Measurements from ENCODE around the gene DUOXA1. TPM values are rescaled to one million over a fixed set of nuclear protein-coding genes. Genes with fewer than 3 reads are reported as not detected.
A peak's percentile ranks its signal among the peaks of the same experiment; 100 is the strongest.

The DUOXA1 gene
- total and polyA plus RNA-seq, 2 experiments from 2014 or later = not detected

DNA sequence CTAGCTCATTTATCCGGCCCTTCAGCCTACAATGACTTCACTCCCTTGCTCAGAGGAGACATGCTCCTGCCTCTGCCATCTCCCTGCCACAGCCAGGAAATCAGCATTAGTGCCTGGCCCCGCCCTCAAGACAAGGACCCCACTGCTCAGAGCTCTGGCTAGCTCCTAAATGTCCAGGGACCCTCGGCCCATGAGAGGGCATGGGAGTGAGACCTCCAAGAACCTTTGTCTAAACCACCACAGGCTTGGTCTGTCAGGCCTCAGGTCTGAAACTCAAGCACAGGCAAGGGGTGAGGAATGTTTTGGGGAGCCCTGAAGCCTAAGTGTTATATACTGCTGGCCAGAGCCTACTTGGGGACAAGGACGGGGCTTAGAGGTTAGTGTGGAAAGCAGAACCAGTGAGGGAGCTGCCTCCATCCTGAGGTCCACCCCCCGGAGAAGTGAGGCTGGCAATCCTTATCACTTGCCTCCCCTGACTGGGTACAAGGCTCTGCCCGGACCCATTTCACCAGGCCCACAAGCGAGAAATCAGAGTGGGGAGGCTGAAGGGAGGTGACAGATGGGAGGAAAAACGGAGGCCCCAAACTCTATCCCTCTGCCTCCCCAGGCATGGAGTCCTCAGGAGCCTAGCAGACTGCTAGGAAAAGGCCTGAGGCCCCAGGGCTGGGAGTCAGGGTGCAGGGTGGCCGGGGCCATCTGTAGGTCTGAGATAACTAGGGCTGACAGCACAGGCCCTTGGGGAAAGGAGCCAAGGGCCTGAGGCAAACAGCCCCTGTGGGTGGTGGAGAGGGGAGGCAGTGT, 39.3 kb upstream of the DUOXA1 start:
- Histone ChIP-seq H4K20me1 (replicated peaks; ENCODE audit: insufficient read depth) (no peaks in the 10 kb centered on the region), H3K27ac (ENCODE audit: low read depth) (0 out of 2 replicates have a peak overlapping the region, but pooled peaks have one; percentile 81), H3K27me3 (ENCODE audit: insufficient read depth) (no peaks in the 10 kb centered on the region), H3K4me1 (ENCODE audit: insufficient read depth) (peaks cover 31% of the 10 kb centered on the region), H3K4me2 (peak overlapping the region; percentile 71), H3K36me3 (ENCODE audit: insufficient read depth) (no peaks in the 10 kb centered on the region), H2AFZ (no peak overlapping the region), H3K4me3 (no peak overlapping the region; the same call in 1 of the 2 replicates), H3K9me2 (ENCODE audit: insufficient read depth) (no peaks in the 10 kb centered on the region), H3K79me2 (replicated peaks; ENCODE audit: insufficient read depth) (no peaks in the 10 kb centered on the region), H3F3A (replicated peaks; ENCODE audit: low read depth) (no peaks in the 10 kb centered on the region; the same call in 1 of the 2 replicates)
- Mint-ChIP-seq H3K27ac (no peak overlapping the region), H3K4me3 (no peak overlapping the region), H3K36me3 (ENCODE audit: low read depth) (peaks cover 19% of the 10 kb centered on the region), H3K27me3 (ENCODE audit: insufficient read depth, low read depth, poor library complexity) (peaks cover 11% of the 10 kb centered on the region), H3K4me1 (peaks cover 39% of the 10 kb centered on the region), H3K9me3 (no peaks in the 10 kb centered on the region; the same call in 2 of the 3 replicates)
- DNase-seq (ENCODE audit: low spot score) (no peak), ATAC-seq (no peak)
- TF ChIP-seq POLR2AphosphoS5 (IDR thresholded peaks at IDR 0.05; ENCODE audit: low read depth) (no peak), CREB1 (CRISPR knock-in tag; IDR thresholded peaks at IDR 0.05; ENCODE audit: low read depth) (no peak), NANOG (IDR thresholded peaks at IDR 0.05; ENCODE audit: borderline replicate concordance) (no peak), ZNF114 (CRISPR knock-in tag; IDR thresholded peaks at IDR 0.05) (no peak), JUNB (IDR thresholded peaks at IDR 0.05; ENCODE audit: unreplicated experiment) (no peak), EZH2phosphoT487 (IDR thresholded peaks at IDR 0.05; ENCODE audit: unreplicated experiment) (no peak), ZNF331 (CRISPR knock-in tag; IDR thresholded peaks at IDR 0.05; ENCODE audit: low read depth) (no peak), STAT1 (IDR thresholded peaks at IDR 0.05; ENCODE audit: unreplicated experiment) (no peak), EZH2 (IDR thresholded peaks at IDR 0.05; ENCODE audit: low read depth, unreplicated experiment) (no peak)
- TF ChIP-seq, protein P1, sequence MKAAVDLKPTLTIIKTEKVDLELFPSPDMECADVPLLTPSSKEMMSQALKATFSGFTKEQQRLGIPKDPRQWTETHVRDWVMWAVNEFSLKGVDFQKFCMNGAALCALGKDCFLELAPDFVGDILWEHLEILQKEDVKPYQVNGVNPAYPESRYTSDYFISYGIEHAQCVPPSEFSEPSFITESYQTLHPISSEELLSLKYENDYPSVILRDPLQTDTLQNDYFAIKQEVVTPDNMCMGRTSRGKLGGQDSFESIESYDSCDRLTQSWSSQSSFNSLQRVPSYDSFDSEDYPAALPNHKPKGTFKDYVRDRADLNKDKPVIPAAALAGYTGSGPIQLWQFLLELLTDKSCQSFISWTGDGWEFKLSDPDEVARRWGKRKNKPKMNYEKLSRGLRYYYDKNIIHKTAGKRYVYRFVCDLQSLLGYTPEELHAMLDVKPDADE (IDR thresholded peaks at IDR 0.05) = no peak
- TF ChIP-seq, protein P2, sequence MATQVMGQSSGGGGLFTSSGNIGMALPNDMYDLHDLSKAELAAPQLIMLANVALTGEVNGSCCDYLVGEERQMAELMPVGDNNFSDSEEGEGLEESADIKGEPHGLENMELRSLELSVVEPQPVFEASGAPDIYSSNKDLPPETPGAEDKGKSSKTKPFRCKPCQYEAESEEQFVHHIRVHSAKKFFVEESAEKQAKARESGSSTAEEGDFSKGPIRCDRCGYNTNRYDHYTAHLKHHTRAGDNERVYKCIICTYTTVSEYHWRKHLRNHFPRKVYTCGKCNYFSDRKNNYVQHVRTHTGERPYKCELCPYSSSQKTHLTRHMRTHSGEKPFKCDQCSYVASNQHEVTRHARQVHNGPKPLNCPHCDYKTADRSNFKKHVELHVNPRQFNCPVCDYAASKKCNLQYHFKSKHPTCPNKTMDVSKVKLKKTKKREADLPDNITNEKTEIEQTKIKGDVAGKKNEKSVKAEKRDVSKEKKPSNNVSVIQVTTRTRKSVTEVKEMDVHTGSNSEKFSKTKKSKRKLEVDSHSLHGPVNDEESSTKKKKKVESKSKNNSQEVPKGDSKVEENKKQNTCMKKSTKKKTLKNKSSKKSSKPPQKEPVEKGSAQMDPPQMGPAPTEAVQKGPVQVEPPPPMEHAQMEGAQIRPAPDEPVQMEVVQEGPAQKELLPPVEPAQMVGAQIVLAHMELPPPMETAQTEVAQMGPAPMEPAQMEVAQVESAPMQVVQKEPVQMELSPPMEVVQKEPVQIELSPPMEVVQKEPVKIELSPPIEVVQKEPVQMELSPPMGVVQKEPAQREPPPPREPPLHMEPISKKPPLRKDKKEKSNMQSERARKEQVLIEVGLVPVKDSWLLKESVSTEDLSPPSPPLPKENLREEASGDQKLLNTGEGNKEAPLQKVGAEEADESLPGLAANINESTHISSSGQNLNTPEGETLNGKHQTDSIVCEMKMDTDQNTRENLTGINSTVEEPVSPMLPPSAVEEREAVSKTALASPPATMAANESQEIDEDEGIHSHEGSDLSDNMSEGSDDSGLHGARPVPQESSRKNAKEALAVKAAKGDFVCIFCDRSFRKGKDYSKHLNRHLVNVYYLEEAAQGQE (IDR thresholded peaks at IDR 0.05; ENCODE audit: unreplicated experiment) = no peak
- TF ChIP-seq, protein P3, sequence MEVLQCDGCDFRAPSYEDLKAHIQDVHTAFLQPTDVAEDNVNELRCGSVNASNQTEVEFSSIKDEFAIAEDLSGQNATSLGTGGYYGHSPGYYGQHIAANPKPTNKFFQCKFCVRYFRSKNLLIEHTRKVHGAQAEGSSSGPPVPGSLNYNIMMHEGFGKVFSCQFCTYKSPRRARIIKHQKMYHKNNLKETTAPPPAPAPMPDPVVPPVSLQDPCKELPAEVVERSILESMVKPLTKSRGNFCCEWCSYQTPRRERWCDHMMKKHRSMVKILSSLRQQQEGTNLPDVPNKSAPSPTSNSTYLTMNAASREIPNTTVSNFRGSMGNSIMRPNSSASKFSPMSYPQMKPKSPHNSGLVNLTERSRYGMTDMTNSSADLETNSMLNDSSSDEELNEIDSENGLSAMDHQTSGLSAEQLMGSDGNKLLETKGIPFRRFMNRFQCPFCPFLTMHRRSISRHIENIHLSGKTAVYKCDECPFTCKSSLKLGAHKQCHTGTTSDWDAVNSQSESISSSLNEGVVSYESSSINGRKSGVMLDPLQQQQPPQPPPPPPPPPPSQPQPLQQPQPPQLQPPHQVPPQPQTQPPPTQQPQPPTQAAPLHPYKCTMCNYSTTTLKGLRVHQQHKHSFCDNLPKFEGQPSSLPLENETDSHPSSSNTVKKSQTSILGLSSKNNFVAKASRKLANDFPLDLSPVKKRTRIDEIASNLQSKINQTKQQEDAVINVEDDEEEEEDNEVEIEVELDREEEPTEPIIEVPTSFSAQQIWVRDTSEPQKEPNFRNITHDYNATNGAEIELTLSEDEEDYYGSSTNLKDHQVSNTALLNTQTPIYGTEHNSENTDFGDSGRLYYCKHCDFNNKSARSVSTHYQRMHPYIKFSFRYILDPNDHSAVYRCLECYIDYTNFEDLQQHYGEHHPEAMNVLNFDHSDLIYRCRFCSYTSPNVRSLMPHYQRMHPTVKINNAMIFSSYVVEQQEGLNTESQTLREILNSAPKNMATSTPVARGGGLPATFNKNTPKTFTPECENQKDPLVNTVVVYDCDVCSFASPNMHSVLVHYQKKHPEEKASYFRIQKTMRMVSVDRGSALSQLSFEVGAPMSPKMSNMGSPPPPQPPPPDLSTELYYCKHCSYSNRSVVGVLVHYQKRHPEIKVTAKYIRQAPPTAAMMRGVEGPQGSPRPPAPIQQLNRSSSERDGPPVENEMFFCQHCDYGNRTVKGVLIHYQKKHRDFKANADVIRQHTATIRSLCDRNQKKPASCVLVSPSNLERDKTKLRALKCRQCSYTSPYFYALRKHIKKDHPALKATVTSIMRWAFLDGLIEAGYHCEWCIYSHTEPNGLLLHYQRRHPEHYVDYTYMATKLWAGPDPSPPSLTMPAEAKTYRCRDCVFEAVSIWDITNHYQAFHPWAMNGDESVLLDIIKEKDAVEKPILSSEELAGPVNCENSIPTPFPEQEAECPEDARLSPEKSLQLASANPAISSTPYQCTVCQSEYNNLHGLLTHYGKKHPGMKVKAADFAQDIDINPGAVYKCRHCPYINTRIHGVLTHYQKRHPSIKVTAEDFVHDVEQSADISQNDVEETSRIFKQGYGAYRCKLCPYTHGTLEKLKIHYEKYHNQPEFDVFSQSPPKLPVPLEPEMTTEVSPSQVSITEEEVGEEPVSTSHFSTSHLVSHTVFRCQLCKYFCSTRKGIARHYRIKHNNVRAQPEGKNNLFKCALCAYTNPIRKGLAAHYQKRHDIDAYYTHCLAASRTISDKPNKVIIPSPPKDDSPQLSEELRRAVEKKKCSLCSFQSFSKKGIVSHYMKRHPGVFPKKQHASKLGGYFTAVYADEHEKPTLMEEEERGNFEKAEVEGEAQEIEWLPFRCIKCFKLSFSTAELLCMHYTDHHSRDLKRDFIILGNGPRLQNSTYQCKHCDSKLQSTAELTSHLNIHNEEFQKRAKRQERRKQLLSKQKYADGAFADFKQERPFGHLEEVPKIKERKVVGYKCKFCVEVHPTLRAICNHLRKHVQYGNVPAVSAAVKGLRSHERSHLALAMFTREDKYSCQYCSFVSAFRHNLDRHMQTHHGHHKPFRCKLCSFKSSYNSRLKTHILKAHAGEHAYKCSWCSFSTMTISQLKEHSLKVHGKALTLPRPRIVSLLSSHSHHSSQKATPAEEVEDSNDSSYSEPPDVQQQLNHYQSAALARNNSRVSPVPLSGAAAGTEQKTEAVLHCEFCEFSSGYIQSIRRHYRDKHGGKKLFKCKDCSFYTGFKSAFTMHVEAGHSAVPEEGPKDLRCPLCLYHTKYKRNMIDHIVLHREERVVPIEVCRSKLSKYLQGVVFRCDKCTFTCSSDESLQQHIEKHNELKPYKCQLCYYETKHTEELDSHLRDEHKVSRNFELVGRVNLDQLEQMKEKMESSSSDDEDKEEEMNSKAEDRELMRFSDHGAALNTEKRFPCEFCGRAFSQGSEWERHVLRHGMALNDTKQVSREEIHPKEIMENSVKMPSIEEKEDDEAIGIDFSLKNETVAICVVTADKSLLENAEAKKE (CRISPR knock-in tag; IDR thresholded peaks at IDR 0.05) = no peak
- TF ChIP-seq, protein P4, sequence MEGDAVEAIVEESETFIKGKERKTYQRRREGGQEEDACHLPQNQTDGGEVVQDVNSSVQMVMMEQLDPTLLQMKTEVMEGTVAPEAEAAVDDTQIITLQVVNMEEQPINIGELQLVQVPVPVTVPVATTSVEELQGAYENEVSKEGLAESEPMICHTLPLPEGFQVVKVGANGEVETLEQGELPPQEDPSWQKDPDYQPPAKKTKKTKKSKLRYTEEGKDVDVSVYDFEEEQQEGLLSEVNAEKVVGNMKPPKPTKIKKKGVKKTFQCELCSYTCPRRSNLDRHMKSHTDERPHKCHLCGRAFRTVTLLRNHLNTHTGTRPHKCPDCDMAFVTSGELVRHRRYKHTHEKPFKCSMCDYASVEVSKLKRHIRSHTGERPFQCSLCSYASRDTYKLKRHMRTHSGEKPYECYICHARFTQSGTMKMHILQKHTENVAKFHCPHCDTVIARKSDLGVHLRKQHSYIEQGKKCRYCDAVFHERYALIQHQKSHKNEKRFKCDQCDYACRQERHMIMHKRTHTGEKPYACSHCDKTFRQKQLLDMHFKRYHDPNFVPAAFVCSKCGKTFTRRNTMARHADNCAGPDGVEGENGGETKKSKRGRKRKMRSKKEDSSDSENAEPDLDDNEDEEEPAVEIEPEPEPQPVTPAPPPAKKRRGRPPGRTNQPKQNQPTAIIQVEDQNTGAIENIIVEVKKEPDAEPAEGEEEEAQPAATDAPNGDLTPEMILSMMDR (conservative IDR thresholded peaks at IDR 0.05; ENCODE audit: low read depth in 2 of 2) = no peak
